Measurements from ENCODE around the gene SAMD3.
"Not testable (repeated sequence)": the region's sequence is repeated elsewhere in the genome, so short reads cannot be mapped to it uniquely, and the experiment has no call there.

SAMD3 gene

GRCh38 chr6:130129762-130130246 lies 92.9 kb downstream of the SAMD3 start:
- no peak for DNase-seq

GRCh38 chr6:130128326-130128725 lies 94.4 kb downstream of the SAMD3 start:
- DNase-seq: no peak

GRCh38 chr6:130127195-130127594 lies 95.6 kb downstream of the SAMD3 start:
- DNase-seq: no peak

- DNase-seq: no peak
Measured at GRCh38 chr6:130122243-130122642, 100.5 kb downstream of the SAMD3 start.

- no peak for DNase-seq
Measured at GRCh38 chr6:130120731-130121130, 102.0 kb downstream of the SAMD3 start.

GRCh38 chr6:130119211-130119610 lies 103.5 kb downstream of the SAMD3 start:
- no peak for DNase-seq

GRCh38 chr6:130118236-130118635 lies 104.5 kb downstream of the SAMD3 start:
- no peak for DNase-seq

- not testable (repeated sequence) for DNase-seq
Measured at GRCh38 chr6:130117187-130117701, 105.5 kb downstream of the SAMD3 start.

GRCh38 chr6:130116273-130116672 lies 106.5 kb downstream of the SAMD3 start:
- no peak for DNase-seq

GRCh38 chr6:130115036-130115435 lies 107.7 kb downstream of the SAMD3 start:
- DNase-seq: no peak

- DNase-seq: no peak
Measured at GRCh38 chr6:130113201-130113710, 109.5 kb downstream of the SAMD3 start.

- DNase-seq: no peak
Measured at GRCh38 chr6:130111031-130111430, 111.7 kb downstream of the SAMD3 start.

GRCh38 chr6:130107710-130108109 lies 115.0 kb downstream of the SAMD3 start:
- DNase-seq: no peak

- DNase-seq: no peak
Measured at GRCh38 chr6:130105996-130106704, 116.6 kb downstream of the SAMD3 start.

- no peak for DNase-seq
Measured at GRCh38 chr6:130099119-130099518, 123.6 kb downstream of the SAMD3 start.

GRCh38 chr6:130098317-130098716 lies 124.4 kb downstream of the SAMD3 start:
- DNase-seq: no peak
